ENCODE measurements around the gene PKP4. TPM values are rescaled to one million over a fixed set of nuclear protein-coding genes. Genes with fewer than 3 reads are reported as not detected.

PKP4 gene
- total RNA-seq, 2 donors from 2014 or later: 43.7 to 67.3 TPM

- no peaks in the 10 kb centered on the region for H3K4me1 ChIP-seq
Observed at GRCh38 chr2:158500333-158500732, 43.6 kb downstream of the PKP4 start.

GRCh38 chr2:158501301-158501700, 44.5 kb downstream of the PKP4 start:
- Histone ChIP-seq H3K9ac (ENCODE audit: low read depth in 2 of 2, low read length in 2 of 2) (no peak overlapping the region), H3K9me3 (no peaks in the 10 kb centered on the region), H3K4me3 (no peak overlapping the region), H3K4me1 (no peaks in the 10 kb centered on the region), H3K27ac (no peak overlapping the region), H3K27me3 (no peaks in the 10 kb centered on the region), H3K36me3 (no peaks in the 10 kb centered on the region)
- intact Hi-C loops (cut with DNase I): no loop called here
- no peak for DNase-seq
- TF ChIP-seq CTCF (IDR thresholded peaks at IDR 0.05): no peak

More at GRCh38 chr2:158500333-158500732, 43.6 kb downstream of the PKP4 start:
- H3K27me3 ChIP-seq: no peaks in the 10 kb centered on the region
- DNase-seq: no peak
- no peak overlapping the region for H3K9ac ChIP-seq (ENCODE audit: low read depth in 2 of 2, low read length in 2 of 2)
- no peak for TF ChIP-seq CTCF (IDR thresholded peaks at IDR 0.05)
- H3K27ac ChIP-seq: no peak overlapping the region
- no peak overlapping the region for H3K4me3 ChIP-seq
- intact Hi-C loops (cut with DNase I): no loop called here
- no peaks in the 10 kb centered on the region for H3K36me3 ChIP-seq
- no peaks in the 10 kb centered on the region for H3K9me3 ChIP-seq

GRCh38 chr2:158502974-158503373, 46.2 kb downstream of the PKP4 start:
- TF ChIP-seq CTCF (IDR thresholded peaks at IDR 0.05): no peak
- intact Hi-C loops (cut with DNase I): no loop called here

GRCh38 chr2:158504088-158504487, 47.3 kb downstream of the PKP4 start:
- intact Hi-C loops (cut with DNase I): no loop called here
- H3K27me3 ChIP-seq: no peaks in the 10 kb centered on the region

More at GRCh38 chr2:158502974-158503373, 46.2 kb downstream of the PKP4 start:
- Histone ChIP-seq H3K36me3 (no peaks in the 10 kb centered on the region), H3K27ac (no peak overlapping the region), H3K9ac (ENCODE audit: low read depth in 2 of 2, low read length in 2 of 2) (no peak overlapping the region), H3K4me1 (no peaks in the 10 kb centered on the region), H3K27me3 (no peaks in the 10 kb centered on the region), H3K4me3 (no peak overlapping the region), H3K9me3 (no peaks in the 10 kb centered on the region)
- DNase-seq: no peak

GRCh38 chr2:158505448-158505934, 48.7 kb downstream of the PKP4 start:
- DNase-seq: no peak
- intact Hi-C loops (cut with DNase I): no loop called here
- TF ChIP-seq CTCF (IDR thresholded peaks at IDR 0.05): no peak
- Histone ChIP-seq H3K4me1 (no peaks in the 10 kb centered on the region), H3K36me3 (no peaks in the 10 kb centered on the region), H3K9ac (ENCODE audit: low read depth in 2 of 2, low read length in 2 of 2) (no peak overlapping the region), H3K27me3 (no peaks in the 10 kb centered on the region), H3K27ac (no peak overlapping the region), H3K9me3 (no peaks in the 10 kb centered on the region), H3K4me3 (no peak overlapping the region)

More at GRCh38 chr2:158504088-158504487, 47.3 kb downstream of the PKP4 start:
- Histone ChIP-seq H3K27ac (no peak overlapping the region), H3K4me3 (no peak overlapping the region), H3K4me1 (no peaks in the 10 kb centered on the region), H3K36me3 (no peaks in the 10 kb centered on the region), H3K9ac (ENCODE audit: low read depth in 2 of 2, low read length in 2 of 2) (no peak overlapping the region), H3K9me3 (no peaks in the 10 kb centered on the region)
- DNase-seq: no peak
- no peak for TF ChIP-seq CTCF (IDR thresholded peaks at IDR 0.05)

Measured in colonic mucosa (tissue), 4 donors.